ENCODE results near the gene ZNF335. TPM values are rescaled to one million over a fixed set of nuclear protein-coding genes. Genes with fewer than 3 reads are reported as not detected.
A peak's percentile ranks its signal among the peaks of the same experiment; 100 is the strongest.

Gene ZNF335
- total and polyA plus RNA-seq, 2 of the 13 experiments (the other 11 are each of a cell fraction or from before 2014, with no cell fraction given), result 9.7 to 13.7 TPM

DNA sequence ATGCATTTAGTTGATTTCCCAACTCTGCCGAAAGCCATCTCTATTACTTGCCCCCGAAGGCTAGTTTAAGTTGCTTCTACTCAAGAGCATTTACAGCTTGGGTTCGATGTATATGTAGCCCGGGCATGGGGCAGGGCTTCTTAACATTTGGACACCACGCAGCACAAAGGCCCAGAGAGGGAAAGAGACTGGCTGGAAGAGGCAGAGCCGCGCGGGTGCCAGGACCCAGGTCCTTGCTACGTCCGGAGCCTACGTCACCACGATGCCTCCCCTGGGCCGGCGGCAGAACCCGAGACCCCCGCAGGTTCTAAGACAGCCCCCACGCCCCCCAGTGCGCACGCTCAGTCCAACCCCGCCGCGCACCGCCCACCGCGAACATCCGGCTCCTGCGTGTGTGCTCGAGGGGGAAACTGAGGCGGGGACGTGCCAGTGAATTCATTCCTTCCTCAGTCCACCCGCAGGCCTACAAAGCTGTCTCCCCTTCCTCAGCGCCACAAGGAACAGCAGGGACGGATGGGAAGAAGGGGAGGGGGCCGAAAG lies 37.9 kb downstream of the ZNF335 start (continued):
- TF ChIP-seq, protein P1, sequence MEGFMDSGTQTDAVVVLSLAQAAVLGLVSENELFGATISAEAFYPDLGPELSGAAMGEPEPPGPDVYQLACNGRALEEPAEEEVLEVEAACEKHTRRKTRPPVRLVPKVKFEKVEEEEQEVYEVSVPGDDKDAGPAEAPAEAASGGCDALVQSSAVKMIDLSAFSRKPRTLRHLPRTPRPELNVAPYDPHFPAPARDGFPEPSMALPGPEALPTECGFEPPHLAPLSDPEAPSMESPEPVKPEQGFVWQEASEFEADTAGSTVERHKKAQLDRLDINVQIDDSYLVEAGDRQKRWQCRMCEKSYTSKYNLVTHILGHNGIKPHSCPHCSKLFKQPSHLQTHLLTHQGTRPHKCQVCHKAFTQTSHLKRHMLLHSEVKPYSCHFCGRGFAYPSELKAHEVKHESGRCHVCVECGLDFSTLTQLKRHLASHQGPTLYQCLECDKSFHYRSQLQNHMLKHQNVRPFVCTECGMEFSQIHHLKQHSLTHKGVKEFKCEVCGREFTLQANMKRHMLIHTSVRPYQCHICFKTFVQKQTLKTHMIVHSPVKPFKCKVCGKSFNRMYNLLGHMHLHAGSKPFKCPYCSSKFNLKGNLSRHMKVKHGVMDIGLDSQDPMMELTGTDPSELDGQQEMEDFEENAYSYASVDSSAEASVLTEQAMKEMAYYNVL (CRISPR knock-in tag; IDR thresholded peaks at IDR 0.05; ENCODE audit: borderline replicate concordance), result peak; percentile 57; the same call in 1 of the 2 replicates
- TF ChIP-seq, protein P2, sequence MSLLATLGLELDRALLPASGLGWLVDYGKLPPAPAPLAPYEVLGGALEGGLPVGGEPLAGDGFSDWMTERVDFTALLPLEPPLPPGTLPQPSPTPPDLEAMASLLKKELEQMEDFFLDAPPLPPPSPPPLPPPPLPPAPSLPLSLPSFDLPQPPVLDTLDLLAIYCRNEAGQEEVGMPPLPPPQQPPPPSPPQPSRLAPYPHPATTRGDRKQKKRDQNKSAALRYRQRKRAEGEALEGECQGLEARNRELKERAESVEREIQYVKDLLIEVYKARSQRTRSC (CRISPR knock-in tag; IDR thresholded peaks at IDR 0.05; ENCODE audit: low read depth), result no peak
- TF ChIP-seq ZNF317 (CRISPR knock-in tag; IDR thresholded peaks at IDR 0.05), result no peak; the same call in 1 of the 2 replicates
- TF ChIP-seq HDAC6 (IDR thresholded peaks at IDR 0.05; ENCODE audit: low read depth, low read length), result no peak
- TF ChIP-seq PHF8 (CRISPR knock-in tag; IDR thresholded peaks at IDR 0.05), result no peak
- TF ChIP-seq ZNF296 (CRISPR knock-in tag; conservative IDR thresholded peaks at IDR 0.05), result no peak
- no peak for TF ChIP-seq KLF6 (CRISPR knock-in tag; IDR thresholded peaks at IDR 0.05)
- TF ChIP-seq ZNF253 (CRISPR knock-in tag; IDR thresholded peaks at IDR 0.05; ENCODE audit: borderline replicate concordance), result no peak; the same call in 1 of the 2 replicates
- no peak; the same call in 1 of the 2 replicates for TF ChIP-seq ZNF713 (CRISPR knock-in tag; IDR thresholded peaks at IDR 0.05)
- TF ChIP-seq, protein P3, sequence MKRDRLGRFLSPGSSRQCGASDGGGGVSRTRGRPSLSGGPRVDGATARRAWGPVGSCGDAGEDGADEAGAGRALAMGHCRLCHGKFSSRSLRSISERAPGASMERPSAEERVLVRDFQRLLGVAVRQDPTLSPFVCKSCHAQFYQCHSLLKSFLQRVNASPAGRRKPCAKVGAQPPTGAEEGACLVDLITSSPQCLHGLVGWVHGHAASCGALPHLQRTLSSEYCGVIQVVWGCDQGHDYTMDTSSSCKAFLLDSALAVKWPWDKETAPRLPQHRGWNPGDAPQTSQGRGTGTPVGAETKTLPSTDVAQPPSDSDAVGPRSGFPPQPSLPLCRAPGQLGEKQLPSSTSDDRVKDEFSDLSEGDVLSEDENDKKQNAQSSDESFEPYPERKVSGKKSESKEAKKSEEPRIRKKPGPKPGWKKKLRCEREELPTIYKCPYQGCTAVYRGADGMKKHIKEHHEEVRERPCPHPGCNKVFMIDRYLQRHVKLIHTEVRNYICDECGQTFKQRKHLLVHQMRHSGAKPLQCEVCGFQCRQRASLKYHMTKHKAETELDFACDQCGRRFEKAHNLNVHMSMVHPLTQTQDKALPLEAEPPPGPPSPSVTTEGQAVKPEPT (CRISPR knock-in tag; IDR thresholded peaks at IDR 0.05; ENCODE audit: low read depth), result no peak; the same call in 1 of the 2 replicates
- TF ChIP-seq, protein P4, sequence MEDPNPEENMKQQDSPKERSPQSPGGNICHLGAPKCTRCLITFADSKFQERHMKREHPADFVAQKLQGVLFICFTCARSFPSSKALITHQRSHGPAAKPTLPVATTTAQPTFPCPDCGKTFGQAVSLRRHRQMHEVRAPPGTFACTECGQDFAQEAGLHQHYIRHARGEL (CRISPR knock-in tag; IDR thresholded peaks at IDR 0.05), result no peak; the same call in 1 of the 2 replicates
- no peak for TF ChIP-seq ZNF556 (CRISPR knock-in tag; IDR thresholded peaks at IDR 0.05; ENCODE audit: borderline replicate concordance)
- TF ChIP-seq FOXM1 (CRISPR knock-in tag; IDR thresholded peaks at IDR 0.05), result no peak
- 0 out of 2 replicates have a peak, but pooled peaks have one; percentile 0 for TF ChIP-seq KDM2A (CRISPR knock-in tag; IDR thresholded peaks at IDR 0.05; ENCODE audit: borderline replicate concordance, low read depth)
- no peak for TF ChIP-seq ZFP36L2 (CRISPR knock-in tag; IDR thresholded peaks at IDR 0.05)
- TF ChIP-seq IKZF1 (IDR thresholded peaks at IDR 0.05), result no peak
- TF ChIP-seq ZNF274 (CRISPR knock-in tag; IDR thresholded peaks at IDR 0.05), result no peak; the same call in 1 of the 2 replicates
- 0 out of 2 replicates have a peak, but pooled peaks have one; percentile 21 for TF ChIP-seq XBP1 (CRISPR knock-in tag; IDR thresholded peaks at IDR 0.05)
- peak; percentile 85; the same call in 1 of the 2 replicates for TF ChIP-seq ZNF510 (CRISPR knock-in tag; IDR thresholded peaks at IDR 0.05; ENCODE audit: low read depth)
- TF ChIP-seq ZNF180 (CRISPR knock-in tag; IDR thresholded peaks at IDR 0.05; ENCODE audit: borderline replicate concordance, low read depth), result no peak
- TF ChIP-seq, protein P5, sequence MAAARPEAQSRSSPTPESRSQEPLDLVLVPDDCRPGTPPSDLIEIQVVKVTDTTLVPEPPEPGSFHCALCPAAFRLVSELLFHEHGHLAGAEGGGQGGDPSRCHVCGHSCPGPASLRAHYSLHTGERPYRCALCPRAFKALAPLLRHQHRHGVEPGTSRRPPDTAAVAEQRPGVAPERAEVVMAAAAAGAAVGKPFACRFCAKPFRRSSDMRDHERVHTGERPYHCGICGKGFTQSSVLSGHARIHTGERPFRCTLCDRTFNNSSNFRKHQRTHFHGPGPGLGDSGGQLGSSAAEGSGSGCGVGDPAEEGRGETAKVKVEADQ (CRISPR knock-in tag; IDR thresholded peaks at IDR 0.05; ENCODE audit: borderline replicate concordance), result peak; percentile 41

Measured in HepG2 (cell line).